ENCODE measurements around the gene SDK1.

GRCh38 chr7:3310884-3311283 is 9.8 kb downstream of the SDK1 start:
- no peak for TF ChIP-seq POLR2A (IDR thresholded peaks at IDR 0.05)
- no peak for TF ChIP-seq CTCF (IDR thresholded peaks at IDR 0.05)
